HCT116 (cell line): Measurements from ENCODE around the gene SEMA6A. TPM values are rescaled to one million over a fixed set of nuclear protein-coding genes. Genes with fewer than 3 reads are reported as not detected.

ENCODE experiments used
- ATAC-seq: fragments of 200-7000 bp; cut with Tn5 transposase; 2 replicates; pipeline ENCODE4 v1.9.1; 2020; ENCODE audit warnings: mild to moderate bottlenecking, moderate library complexity
- BruUV-seq: library from RNA; stranded (reverse); fragments of 400-500 nt; replicated peaks from 2 replicates; lab custom pipeline; 2021; lab: Mats Ljungman, UMichigan
- CTCF ChIA-PET: fragments of 300-600 bp; sonication (Branson Sonifier 250); formaldehyde crosslinking; loops from one replicate; lab custom pipeline; 2021; ENCODE audit warnings: antibody characterized with exemption; lab: Charles Lee
- POLR2A ChIA-PET: fragments of 300-600, 350-600 bp; sonication (Branson Sonifier 250); formaldehyde crosslinking; loops from one replicate; lab custom pipeline; 2021; ENCODE audit warnings: antibody characterized with exemption; lab: Charles Lee
- RAD21 ChIA-PET, 2 experiments: fragments of 300-600 bp; sonication (Branson Sonifier 250); formaldehyde crosslinking; loops; one replicate each; lab custom pipeline; 2023; ENCODE audit warnings: low total read pairs in 2 of 2; ENCODE audit not compliant: uncharacterized antibody in 2 of 2, unreplicated experiment in 2 of 2, low non-redundant PET in 1 of 2; lab: Charles Lee
- DNase-seq: peaks from one replicate; pipeline ENCODE4 v3.0.0-alpha.2; 2010; ENCODE audit warnings: low read depth, low spot score
- H2AFZ ChIP-seq: fragments of 200-600 bp; shearing (Covaris generic), sonication (generic); 2 replicates; pipeline ENCODE4 v1.6.1; 2017; ENCODE audit warnings: low read depth, mixed run types, mixed read lengths, antibody characterized with exemption, low read length; ENCODE audit not compliant: poor library complexity, severe bottlenecking
- H3K27ac ChIP-seq: 2 replicates; pipeline ENCODE4 v1.5.1; 2012; ENCODE audit warnings: low read depth, low read length
- H3K27me3 ChIP-seq: fragments of 200-600 bp; sonication (generic); 2 replicates; pipeline ENCODE4 v1.6.1; 2016; ENCODE audit warnings: mixed run types, low read length, mixed read lengths; ENCODE audit not compliant: insufficient read depth
- H3K36me3 ChIP-seq, 2 experiments: fragments of 200-500 bp in 1 of 2; fragments of 200-600 bp in 1 of 2; sonication (Bioruptor generic) in 1 of 2; sonication (generic) in 1 of 2; 2 replicates each; pipeline versions ENCODE4 v1.5.1 to v1.6.1; 2014 to 2016; ENCODE audit warnings: low read length in 2 of 2, inconsistent platforms in 1 of 2, mixed read lengths in 1 of 2, mixed run types in 1 of 2; ENCODE audit not compliant: insufficient read depth in 2 of 2, control insufficient read depth in 1 of 2
- H3K4me1 ChIP-seq, 2 experiments: fragments of 200-600 bp in 1 of 2; sonication (generic) in 1 of 2; 2 replicates each; pipeline versions ENCODE4 v1.5.1 to v1.6.1; 2012 to 2017; ENCODE audit warnings: low read length in 2 of 2, inconsistent platforms in 1 of 2, mild to moderate bottlenecking in 1 of 2, mixed read lengths in 1 of 2, mixed run types in 1 of 2, moderate library complexity in 1 of 2; ENCODE audit not compliant: insufficient read depth in 2 of 2, control insufficient read depth in 1 of 2
- H3K4me2 ChIP-seq: fragments of 200-600 bp; sonication (generic); 2 replicates; pipeline ENCODE4 v1.6.1; 2017; ENCODE audit warnings: mixed run types, low read length, mixed read lengths
- H3K4me3 ChIP-seq, 2 experiments: fragments of 200-600 bp in 1 of 2; sonication (generic) in 1 of 2; replicated peaks in 1 of 2; 2 replicates each; pipeline ENCODE4 v1.5.1; 2011 to 2016; ENCODE audit warnings: low read length in 2 of 2, control low read depth in 1 of 2, low read depth in 1 of 2, mild to moderate bottlenecking in 1 of 2, mixed read lengths in 1 of 2, mixed run types in 1 of 2
- H3K79me2 ChIP-seq: fragments of 200-600 bp; sonication (generic); 2 replicates; pipeline ENCODE4 v1.6.1; 2017; ENCODE audit warnings: mild to moderate bottlenecking, mixed run types, low read length, moderate library complexity, mixed read lengths; ENCODE audit not compliant: insufficient read depth
- H3K9ac ChIP-seq: fragments of 200-600 bp; sonication (generic); 2 replicates; pipeline ENCODE4 v1.6.1; 2016; ENCODE audit warnings: low read length, mixed read lengths
- H3K9me2 ChIP-seq: fragments of 200-600 bp; sonication (generic), shearing (Covaris generic); 2 replicates; pipeline ENCODE4 v1.6.1; 2017; ENCODE audit warnings: mixed run types, mild to moderate bottlenecking, moderate library complexity; ENCODE audit not compliant: insufficient read depth
- H3K9me3 ChIP-seq, 2 experiments: fragments of 200-500 bp in 1 of 2; fragments of 200-600 bp in 1 of 2; sonication (Bioruptor generic) in 1 of 2; sonication (generic) in 1 of 2; 2 replicates each; pipeline ENCODE4 v1.6.1; 2014 to 2017; ENCODE audit warnings: low read length in 2 of 2, mixed read lengths in 2 of 2, inconsistent platforms in 1 of 2, low read depth in 1 of 2, mild to moderate bottlenecking in 1 of 2, mixed run types in 1 of 2, moderate library complexity in 1 of 2; ENCODE audit not compliant: control insufficient read depth in 1 of 2, insufficient read depth in 1 of 2
- H4K20me1 ChIP-seq: fragments of 200-600 bp; sonication (generic), shearing (Covaris generic); 2 replicates; pipeline ENCODE4 v1.6.1; 2017; ENCODE audit warnings: mixed run types, mild to moderate bottlenecking, moderate library complexity; ENCODE audit not compliant: insufficient read depth
- CEBPB ChIP-seq: IDR thresholded peaks from 2 replicates; pipeline ENCODE4 v1.6.1; 2012; ENCODE audit warnings: low read depth
- EGR1 ChIP-seq: IDR thresholded peaks from 2 replicates; pipeline ENCODE4 v1.6.1; 2012; ENCODE audit warnings: low read depth
- ELF1 ChIP-seq: IDR thresholded peaks from 2 replicates; pipeline ENCODE4 v1.6.1; 2012; ENCODE audit warnings: low read depth, borderline replicate concordance
- EZH2 ChIP-seq: fragments of 200-600 bp; sonication (generic); IDR thresholded peaks from 2 replicates; pipeline ENCODE4 v1.6.1; 2017; ENCODE audit warnings: antibody characterized with exemption, mixed run types
- EZH2phosphoT487 ChIP-seq: fragments of 200-600 bp; IDR thresholded peaks from 2 replicates; pipeline ENCODE4 v1.6.1; 2018; ENCODE audit warnings: antibody characterized with exemption, borderline replicate concordance
- FOSL1 ChIP-seq: IDR thresholded peaks from 2 replicates; pipeline ENCODE4 v1.6.1; 2012; ENCODE audit warnings: low read depth
- POLR2A ChIP-seq: IDR thresholded peaks from 2 replicates; pipeline ENCODE4 v1.7.0; 2011; ENCODE audit warnings: borderline replicate concordance; ENCODE audit not compliant: insufficient read depth, insufficient read length; ENCODE audit errors: extremely low read depth
- POLR2AphosphoS5 ChIP-seq: IDR thresholded peaks from 2 replicates; pipeline ENCODE4 v1.6.1; 2011; ENCODE audit warnings: mild to moderate bottlenecking, low read depth, low read length, moderate library complexity
- RAD21 ChIP-seq: IDR thresholded peaks from 2 replicates; pipeline ENCODE4 v1.6.1; 2012; ENCODE audit warnings: low read depth, mild to moderate bottlenecking
- SIN3A ChIP-seq: IDR thresholded peaks from 2 replicates; pipeline ENCODE4 v1.6.1; 2012; ENCODE audit warnings: low read depth
- SP1 ChIP-seq: IDR thresholded peaks from 2 replicates; pipeline ENCODE4 v1.6.1; 2012; ENCODE audit warnings: low read depth
- SRF ChIP-seq: IDR thresholded peaks from 2 replicates; pipeline ENCODE4 v1.6.1; 2012; ENCODE audit warnings: low read depth
- TCF7L2 ChIP-seq: IDR thresholded peaks from 2 replicates; pipeline ENCODE4 v1.7.0; 2011; ENCODE audit warnings: borderline replicate concordance, inconsistent platforms; ENCODE audit not compliant: insufficient read depth, insufficient read length; ENCODE audit errors: extremely low read depth
- YY1 ChIP-seq: IDR thresholded peaks from 2 replicates; pipeline ENCODE4 v1.6.1; 2011; ENCODE audit warnings: low read length, low read depth, moderate library complexity, mild to moderate bottlenecking; ENCODE audit not compliant: insufficient replicate concordance; ENCODE audit errors: extremely low read depth
- ZBTB33 ChIP-seq: IDR thresholded peaks from 2 replicates; pipeline ENCODE4 v1.6.1; 2011; ENCODE audit warnings: mild to moderate bottlenecking, low read length, moderate library complexity; ENCODE audit not compliant: insufficient replicate concordance; ENCODE audit errors: extremely low read depth
- intact Hi-C: fragments of 100-400 bp; cut with micrococcal nuclease; formaldehyde crosslinking; loops from 2 replicates; pipeline ENCODE4 v1.10.0; 2022
- total RNA-seq: library from RNA; stranded (reverse); gene quantifications from one replicate; pipeline ENCODE4 v1.2.1, GENCODE V29; 2021; ENCODE audit not compliant: unreplicated experiment
- TF ChIP-seq, protein P1 (sequence below): IDR thresholded peaks from 2 replicates; pipeline ENCODE4 v1.6.1; 2012; ENCODE audit warnings: low read depth

The SEMA6A gene
- total RNA-seq, 1 experiment from 2014 or later, result 6.7 TPM

- TF ChIP-seq, protein P1, sequence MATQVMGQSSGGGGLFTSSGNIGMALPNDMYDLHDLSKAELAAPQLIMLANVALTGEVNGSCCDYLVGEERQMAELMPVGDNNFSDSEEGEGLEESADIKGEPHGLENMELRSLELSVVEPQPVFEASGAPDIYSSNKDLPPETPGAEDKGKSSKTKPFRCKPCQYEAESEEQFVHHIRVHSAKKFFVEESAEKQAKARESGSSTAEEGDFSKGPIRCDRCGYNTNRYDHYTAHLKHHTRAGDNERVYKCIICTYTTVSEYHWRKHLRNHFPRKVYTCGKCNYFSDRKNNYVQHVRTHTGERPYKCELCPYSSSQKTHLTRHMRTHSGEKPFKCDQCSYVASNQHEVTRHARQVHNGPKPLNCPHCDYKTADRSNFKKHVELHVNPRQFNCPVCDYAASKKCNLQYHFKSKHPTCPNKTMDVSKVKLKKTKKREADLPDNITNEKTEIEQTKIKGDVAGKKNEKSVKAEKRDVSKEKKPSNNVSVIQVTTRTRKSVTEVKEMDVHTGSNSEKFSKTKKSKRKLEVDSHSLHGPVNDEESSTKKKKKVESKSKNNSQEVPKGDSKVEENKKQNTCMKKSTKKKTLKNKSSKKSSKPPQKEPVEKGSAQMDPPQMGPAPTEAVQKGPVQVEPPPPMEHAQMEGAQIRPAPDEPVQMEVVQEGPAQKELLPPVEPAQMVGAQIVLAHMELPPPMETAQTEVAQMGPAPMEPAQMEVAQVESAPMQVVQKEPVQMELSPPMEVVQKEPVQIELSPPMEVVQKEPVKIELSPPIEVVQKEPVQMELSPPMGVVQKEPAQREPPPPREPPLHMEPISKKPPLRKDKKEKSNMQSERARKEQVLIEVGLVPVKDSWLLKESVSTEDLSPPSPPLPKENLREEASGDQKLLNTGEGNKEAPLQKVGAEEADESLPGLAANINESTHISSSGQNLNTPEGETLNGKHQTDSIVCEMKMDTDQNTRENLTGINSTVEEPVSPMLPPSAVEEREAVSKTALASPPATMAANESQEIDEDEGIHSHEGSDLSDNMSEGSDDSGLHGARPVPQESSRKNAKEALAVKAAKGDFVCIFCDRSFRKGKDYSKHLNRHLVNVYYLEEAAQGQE, result no peak
- TF ChIP-seq POLR2AphosphoS5 (no peak), EZH2 (no peak), SRF (no peak), ELF1 (no peak)
These were observed 21.3 kb downstream of the SEMA6A start (continued) for GRCh38 chr5:116553366-116553765.

- no peak for ATAC-seq
- ChIA-PET CTCF (no interaction called here), RAD21 (no interaction called here), POLR2A (no interaction called here)
- Histone ChIP-seq H3K79me2 (no peaks in the 10 kb centered on the region), H3K9ac (no peak overlapping the region), H2AFZ (no peak overlapping the region), H3K9me3 (peaks cover 8 to 13% of the 10 kb centered on the region in 2 experiments; a peak in 2 of 4 replicates), H3K4me2 (no peak overlapping the region), H3K36me3 (no peaks in the 10 kb centered on the region), H3K9me2 (no peaks in the 10 kb centered on the region), H3K4me1 (no peaks in the 10 kb centered on the region), H3K27me3 (no peaks in the 10 kb centered on the region), H3K4me3 (no peak overlapping the region), H3K27ac (no peak overlapping the region), H4K20me1 (no peaks in the 10 kb centered on the region)
- intact Hi-C loops, result no loop called here
- DNase-seq, result no peak
- no TSS peak for BruUV-seq
- no peak for TF ChIP-seq POLR2A
- no peak for TF ChIP-seq TCF7L2
- no peak for TF ChIP-seq FOSL1
- TF ChIP-seq, protein P1, result no peak
- TF ChIP-seq POLR2AphosphoS5, result no peak
- no peak for TF ChIP-seq ZBTB33
- TF ChIP-seq CEBPB, result no peak
- no peak for TF ChIP-seq ELF1
- TF ChIP-seq EGR1, result no peak
- TF ChIP-seq SP1, result no peak
- TF ChIP-seq EZH2phosphoT487, result no peak
- no peak for TF ChIP-seq RAD21
- TF ChIP-seq SRF, result no peak
- TF ChIP-seq SIN3A, result no peak
- TF ChIP-seq YY1, result no peak
These were observed 24.5 kb downstream of the SEMA6A start for GRCh38 chr5:116550082-116550481.
